OCI-LY3 (cell line): ENCODE results near the gene ACIN1.

Experiments
- EZH2phosphoT487 ChIP-seq: fragments of 200-600 bp; shearing (Covaris generic); IDR thresholded peaks from 2 replicates; pipeline ENCODE4 v1.6.1; 2018; ENCODE audit warnings: antibody characterized with exemption, mixed run types, low read depth
- TF ChIP-seq, protein P1 (sequence below): fragments of 200-600, 300-600 bp; sonication (generic); IDR thresholded peaks from 2 replicates; pipeline ENCODE4 v1.5.1; 2014; ENCODE audit warnings: antibody characterized with exemption, low read length, low read depth

DNA sequence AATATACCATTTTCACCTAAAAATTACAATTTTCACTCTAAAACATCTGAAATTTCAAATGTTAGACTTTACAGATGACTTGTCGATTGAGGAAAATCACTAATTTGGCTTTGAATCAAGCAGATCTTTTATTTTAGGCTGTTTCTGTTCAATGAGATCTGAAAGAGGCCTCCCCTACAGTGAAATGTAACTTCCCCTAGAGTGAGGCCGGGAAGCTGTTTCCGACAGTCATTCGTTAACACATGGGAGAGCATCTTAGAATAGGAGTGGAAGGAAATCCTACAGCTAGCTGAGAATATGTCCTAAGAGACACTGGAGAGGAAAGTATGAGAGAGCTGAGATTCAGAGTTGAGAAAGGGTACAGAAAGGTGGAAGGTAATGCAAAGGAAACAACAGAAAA lies 79.3 kb downstream of the ACIN1 start:
- no peak for TF ChIP-seq EZH2phosphoT487
- TF ChIP-seq, protein P1, sequence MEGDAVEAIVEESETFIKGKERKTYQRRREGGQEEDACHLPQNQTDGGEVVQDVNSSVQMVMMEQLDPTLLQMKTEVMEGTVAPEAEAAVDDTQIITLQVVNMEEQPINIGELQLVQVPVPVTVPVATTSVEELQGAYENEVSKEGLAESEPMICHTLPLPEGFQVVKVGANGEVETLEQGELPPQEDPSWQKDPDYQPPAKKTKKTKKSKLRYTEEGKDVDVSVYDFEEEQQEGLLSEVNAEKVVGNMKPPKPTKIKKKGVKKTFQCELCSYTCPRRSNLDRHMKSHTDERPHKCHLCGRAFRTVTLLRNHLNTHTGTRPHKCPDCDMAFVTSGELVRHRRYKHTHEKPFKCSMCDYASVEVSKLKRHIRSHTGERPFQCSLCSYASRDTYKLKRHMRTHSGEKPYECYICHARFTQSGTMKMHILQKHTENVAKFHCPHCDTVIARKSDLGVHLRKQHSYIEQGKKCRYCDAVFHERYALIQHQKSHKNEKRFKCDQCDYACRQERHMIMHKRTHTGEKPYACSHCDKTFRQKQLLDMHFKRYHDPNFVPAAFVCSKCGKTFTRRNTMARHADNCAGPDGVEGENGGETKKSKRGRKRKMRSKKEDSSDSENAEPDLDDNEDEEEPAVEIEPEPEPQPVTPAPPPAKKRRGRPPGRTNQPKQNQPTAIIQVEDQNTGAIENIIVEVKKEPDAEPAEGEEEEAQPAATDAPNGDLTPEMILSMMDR = no peak
